Measurements from ENCODE around the gene ZDHHC9. TPM values are rescaled to one million over a fixed set of nuclear protein-coding genes. Genes with fewer than 3 reads are reported as not detected.

The ZDHHC9 gene
- total RNA-seq, 1 donor from 2014 or later, result 4.2 TPM

GRCh38 chrX:129759576-129760061, 84.1 kb downstream of the ZDHHC9 start:
- H3K27ac Mint-ChIP-seq, result peak overlapping the region; percentile 85
- no peaks in the 10 kb centered on the region for H3K36me3 Mint-ChIP-seq (ENCODE audit: low read depth)
- ATAC-seq (ENCODE audit: low read depth) (peak; percentile 28), DNase-seq (no peak)
- peaks cover 58% of the 10 kb centered on the region for H3K4me1 Mint-ChIP-seq
- no peaks in the 10 kb centered on the region for H3K9me3 Mint-ChIP-seq
- intact Hi-C loops (cut with micrococcal nuclease), result no loop called here
- no peak overlapping the region for H3K4me3 Mint-ChIP-seq
- CTCF ChIA-PET, result interaction anchor here (0.7 to 2.2 kb wide), 4 partner anchors 9 to 64 kb away, joined by 3 to 10 read pairs (median 8); partner anchors contain the start of gene SASH3
- no peaks in the 10 kb centered on the region for H3K27me3 Mint-ChIP-seq
- POLR2A ChIA-PET, result interaction anchor here (1.2 to 11.1 kb wide), 2 partner anchors 15 to 23 kb away, joined by 3 to 261 read pairs; partner anchors contain the start of gene SASH3
- TF ChIP-seq CTCF (IDR thresholded peaks at IDR 0.05), result no peak

- POLR2A ChIA-PET, result interaction anchor here (0.8 to 11.1 kb wide), 4 partner anchors 18 to 67 kb away, joined by 3 to 261 read pairs (median 4); partner anchors contain the start of gene SASH3
- Mint-ChIP-seq H3K9me3 (no peaks in the 10 kb centered on the region), H3K27me3 (no peaks in the 10 kb centered on the region), H3K4me3 (peak overlapping the region; percentile 19), H3K27ac (peak overlapping the region; percentile 74), H3K4me1 (peaks cover 63% of the 10 kb centered on the region), H3K36me3 (ENCODE audit: low read depth) (no peaks in the 10 kb centered on the region)
- TF ChIP-seq CTCF (IDR thresholded peaks at IDR 0.05), result no peak
- CTCF ChIA-PET, result interaction anchor here (1.0 to 2.0 kb wide), 6 partner anchors 10 to 151 kb away, joined by 3 to 16 read pairs (median 4); no protein-coding TSS in a partner anchor
- peak; percentile 32 for ATAC-seq (ENCODE audit: low read depth)
- intact Hi-C loops (cut with micrococcal nuclease), result loop anchor here (1.0 to 2.0 kb wide), 2 partner anchors 17 to 67 kb away; partner anchors contain the start of gene XPNPEP2
- DNase-seq, result no peak
Measured at GRCh38 chrX:129755779-129756650, 87.7 kb downstream of the ZDHHC9 start.

- POLR2A ChIA-PET, result interaction anchor here (1.4 to 11.1 kb wide), 2 partner anchors 21 to 76 kb away, joined by 4 to 261 read pairs; partner anchors contain the start of gene SASH3
- ATAC-seq (ENCODE audit: low read depth) (no peak), DNase-seq (no peak)
- H3K4me3 Mint-ChIP-seq, result peak overlapping the region; percentile 11
- H3K4me1 Mint-ChIP-seq, result peaks cover 49% of the 10 kb centered on the region
- no peaks in the 10 kb centered on the region for H3K9me3 Mint-ChIP-seq
- H3K27ac Mint-ChIP-seq, result peak overlapping the region; percentile 50
- TF ChIP-seq CTCF (IDR thresholded peaks at IDR 0.05), result no peak
- H3K36me3 Mint-ChIP-seq (ENCODE audit: low read depth), result no peaks in the 10 kb centered on the region
- intact Hi-C loops (cut with micrococcal nuclease), result loop anchor here (1.0 to 2.0 kb wide), 2 partner anchors 16 to 76 kb away; partner anchors contain the start of gene XPNPEP2
- CTCF ChIA-PET, result interaction anchor here (0.6 to 2.0 kb wide), 2 partner anchors 69 to 149 kb away, joined by 3 to 6 read pairs; no protein-coding TSS in a partner anchor
- no peaks in the 10 kb centered on the region for H3K27me3 Mint-ChIP-seq
Measured at GRCh38 chrX:129754056-129755024, 89.3 kb downstream of the ZDHHC9 start.

Other genes starting within 250 kb of the ZDHHC9 start
- not detected in 2 replicates for gene APLN, start 188.9 kb downstream of the ZDHHC9 start, total RNA-seq
- 0.07 TPM in 2 replicates for gene XPNPEP2, start 104.9 kb downstream of the ZDHHC9 start, total RNA-seq
- gene SASH3, start 63.9 kb downstream of the ZDHHC9 start, total RNA-seq, result 209 TPM in 2 replicates
- gene UTP14A, start 62.3 kb upstream of the ZDHHC9 start, total RNA-seq, result 33.0 and 33.6 TPM in 2 replicates
- 8.0 and 8.2 TPM in 2 replicates for gene BCORL1, start 138.7 kb upstream of the ZDHHC9 start, total RNA-seq

Data from activated B cell treated with CpG ODN at 0.5 μM for 24 hours (primary cell).